ENCODE measurements around the gene RXRA.
A peak's percentile ranks its signal among the peaks of the same experiment; 100 is the strongest.

RXRA gene

DNA sequence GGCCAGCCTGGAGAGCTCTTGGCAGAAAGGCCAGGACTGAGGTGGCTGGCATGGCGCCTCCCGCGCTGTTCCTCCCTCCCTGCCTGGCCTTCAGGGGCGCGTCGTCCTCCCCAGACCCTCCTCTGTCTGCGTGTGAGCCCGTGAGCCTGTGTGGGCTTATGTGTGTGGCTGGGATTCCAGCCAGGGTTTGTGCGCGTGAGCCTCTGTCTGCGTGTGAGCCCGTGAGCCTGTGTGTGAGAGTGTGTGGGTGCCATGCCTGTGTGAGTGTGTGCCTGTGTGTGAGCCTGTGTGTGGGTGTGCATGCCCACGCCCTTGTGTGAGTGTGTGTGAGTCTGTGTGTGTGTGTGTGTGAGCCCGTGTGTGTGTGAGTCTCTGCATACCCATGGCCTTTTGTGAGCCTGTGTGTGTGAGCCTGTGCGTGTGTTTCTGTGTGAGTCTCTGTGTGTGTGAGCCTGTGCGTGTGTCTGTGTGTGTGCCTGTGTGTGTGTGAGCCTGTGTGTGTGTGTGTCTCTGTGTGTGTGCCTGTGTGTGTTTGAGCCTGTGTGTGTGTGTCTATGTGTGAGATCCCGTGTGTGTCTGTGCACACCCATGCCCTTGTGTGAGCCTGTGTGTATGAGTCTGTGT is 13.0 kb downstream of the RXRA start:
- no peak for DNase-seq

DNA sequence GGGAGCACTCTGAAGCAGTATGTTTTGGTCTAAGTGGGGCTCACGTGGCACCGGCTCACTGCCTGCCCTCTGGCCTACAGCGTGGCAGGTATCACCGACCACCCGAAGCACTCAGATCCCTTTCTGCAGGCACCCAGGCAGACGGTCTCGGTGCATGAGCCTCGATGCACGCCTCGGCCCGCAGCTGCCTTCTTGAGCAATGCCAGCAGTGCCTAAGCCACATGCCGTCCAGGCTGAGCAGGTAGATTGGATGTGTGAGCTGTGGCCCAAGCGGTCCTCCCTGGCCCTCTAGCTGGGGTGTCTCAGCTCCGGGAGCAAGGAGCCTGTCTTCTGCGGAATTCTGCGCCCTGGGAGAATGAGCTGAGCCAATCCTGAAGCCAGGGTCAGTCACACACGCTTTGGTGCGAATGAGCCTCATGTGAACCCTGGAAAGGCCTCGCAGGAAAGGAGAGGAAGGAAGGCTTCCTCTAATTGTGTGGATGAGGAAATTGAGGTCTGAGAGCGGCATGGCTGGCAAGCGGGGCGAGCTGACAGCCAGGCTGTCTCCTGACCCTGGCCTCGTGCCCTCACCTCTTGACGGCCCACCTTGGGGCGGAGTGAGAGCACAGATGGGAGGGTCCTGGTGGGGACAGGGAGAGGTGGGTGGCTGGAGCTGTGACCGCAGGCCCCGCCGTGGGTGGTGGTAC is 14.4 kb downstream of the RXRA start:
- no peak for DNase-seq

DNA sequence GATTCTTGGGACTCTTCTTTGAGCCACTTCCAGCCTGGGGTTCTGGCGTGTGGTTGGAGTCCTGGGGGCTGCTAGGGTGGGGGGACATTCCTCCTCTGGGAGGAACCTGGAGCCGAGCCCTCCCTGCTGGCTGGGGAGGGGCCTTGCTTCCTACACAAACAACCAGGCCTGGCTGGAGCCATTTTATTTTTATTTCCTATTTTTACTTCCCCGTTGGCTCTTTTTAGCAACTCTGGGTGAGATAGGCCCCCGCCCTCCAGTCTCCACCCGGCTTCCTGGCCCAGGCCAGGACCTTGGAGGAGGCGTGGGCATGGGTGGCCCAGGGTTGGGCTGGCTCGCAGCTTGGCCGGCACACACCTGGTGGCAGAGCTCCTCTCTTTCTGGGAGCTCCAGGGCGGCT is 15.1 kb downstream of the RXRA start:
- DNase-seq = no peak

DNA sequence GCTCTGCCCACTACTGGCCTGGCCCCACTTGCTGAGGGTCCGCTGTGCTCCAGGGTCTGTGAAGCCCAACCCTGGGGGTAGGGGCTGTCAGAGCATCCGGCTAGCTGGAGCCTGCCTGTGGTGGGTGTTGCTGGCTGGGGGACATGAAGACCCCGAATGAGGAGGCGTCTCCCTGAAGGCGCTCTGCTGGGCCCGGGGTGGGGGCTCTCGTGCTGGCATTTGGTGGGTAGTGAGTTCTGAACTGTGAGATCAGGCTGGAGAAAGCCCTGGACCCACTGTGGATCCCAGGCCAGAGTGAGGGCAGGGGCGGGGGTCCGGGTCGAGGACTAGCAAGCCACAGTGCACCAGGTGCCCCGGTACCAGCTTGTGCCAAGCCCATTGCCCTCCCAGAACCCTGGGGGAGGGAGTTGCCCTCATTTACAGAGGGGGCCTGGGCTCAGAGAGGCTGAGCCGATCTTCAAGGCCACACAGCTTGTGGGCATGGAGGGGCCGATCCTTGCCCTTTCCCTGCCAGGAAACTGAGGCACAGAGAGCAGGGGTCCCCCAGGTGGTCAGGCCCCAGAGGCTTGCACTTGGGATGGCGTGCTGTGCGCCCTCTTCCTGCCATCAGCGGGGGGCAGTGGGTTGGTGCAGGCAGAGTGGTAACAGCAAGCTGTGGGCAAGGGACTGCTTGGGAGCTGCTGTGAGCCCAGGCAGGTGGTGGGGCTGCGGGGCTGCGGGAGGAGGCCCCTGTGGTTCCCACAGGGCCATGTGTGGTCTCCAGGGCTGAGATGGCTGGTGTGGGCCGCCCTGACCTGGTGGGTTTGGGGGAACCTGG is 15.9 kb downstream of the RXRA start:
- no peak for DNase-seq

DNA sequence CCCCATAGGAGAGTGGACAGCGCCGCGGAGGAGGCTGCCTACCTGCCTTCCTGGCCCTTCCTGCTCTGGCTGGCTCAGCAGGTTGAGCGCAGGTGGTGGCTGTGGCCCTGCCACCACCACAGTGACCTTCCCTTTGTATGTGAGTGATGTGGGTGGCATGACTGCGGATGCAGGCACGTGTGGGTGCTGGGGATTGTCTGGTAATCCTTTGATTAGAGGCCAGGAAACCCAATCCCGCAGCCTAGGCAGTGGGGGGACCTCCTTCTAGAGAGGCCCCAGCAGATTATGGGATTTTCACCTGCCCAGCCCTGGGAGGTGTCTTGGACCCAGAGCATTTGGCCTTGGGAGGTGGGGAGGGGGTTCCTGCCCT is 16.5 kb downstream of the RXRA start:
- DNase-seq = no peak

DNA sequence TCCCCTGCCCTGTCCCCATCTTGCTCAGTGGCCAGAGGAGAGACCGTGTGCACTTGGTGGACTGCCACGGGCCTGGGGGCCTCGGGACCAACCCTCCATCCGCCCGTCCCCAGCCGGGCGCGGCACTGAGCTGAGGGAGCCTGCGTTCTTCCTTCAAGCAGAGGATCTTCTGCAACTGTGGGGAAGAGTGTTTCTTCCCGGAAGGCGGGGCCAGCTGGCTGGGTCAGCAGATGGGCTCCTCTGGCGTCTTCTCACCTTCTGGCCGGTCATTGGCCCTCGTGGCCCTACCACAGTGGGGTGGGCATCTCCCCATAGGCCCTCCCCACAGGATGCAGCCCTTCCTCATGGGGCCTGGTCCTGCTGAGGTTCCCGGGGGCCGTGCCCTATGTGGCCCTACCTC is 17.4 kb downstream of the RXRA start:
- DNase-seq = no peak

DNA sequence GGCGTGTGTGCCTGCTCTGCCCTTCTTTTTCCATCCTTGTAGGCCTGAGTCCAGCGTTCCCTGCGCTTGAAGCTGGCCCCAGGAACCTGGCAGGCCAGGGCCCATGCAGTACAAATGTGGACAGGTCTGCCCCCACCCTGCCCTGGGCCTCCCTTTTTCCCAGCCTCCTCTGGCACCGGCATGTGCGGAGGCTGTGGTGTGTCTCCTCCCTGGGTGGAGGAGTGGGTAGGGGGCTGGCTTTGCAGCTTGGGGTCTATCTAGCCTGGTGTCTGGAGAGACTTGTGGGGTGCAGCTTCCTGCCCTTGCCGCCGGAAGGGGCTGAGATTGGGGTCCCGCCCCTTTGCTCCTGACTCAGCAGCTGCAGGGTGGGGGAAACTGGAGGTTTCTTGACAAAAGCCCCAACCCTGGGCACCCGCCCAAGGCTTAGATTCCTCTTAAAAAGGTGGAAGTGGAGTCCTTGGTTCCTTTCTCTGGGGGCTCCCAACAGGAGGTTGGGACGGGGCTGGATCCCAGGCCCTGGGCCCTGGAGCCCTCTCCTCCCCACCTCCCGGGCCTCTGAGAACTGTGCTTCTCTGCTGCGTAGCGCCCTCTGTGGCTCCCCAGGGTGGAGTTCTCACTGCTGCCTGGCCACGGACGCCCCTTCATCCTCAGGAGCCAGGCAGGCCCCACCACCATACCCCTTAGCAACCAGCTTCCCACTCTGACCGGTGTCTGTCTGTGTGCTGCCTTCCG is 18.0 kb downstream of the RXRA start:
- DNase-seq = peak; percentile 53

DNA sequence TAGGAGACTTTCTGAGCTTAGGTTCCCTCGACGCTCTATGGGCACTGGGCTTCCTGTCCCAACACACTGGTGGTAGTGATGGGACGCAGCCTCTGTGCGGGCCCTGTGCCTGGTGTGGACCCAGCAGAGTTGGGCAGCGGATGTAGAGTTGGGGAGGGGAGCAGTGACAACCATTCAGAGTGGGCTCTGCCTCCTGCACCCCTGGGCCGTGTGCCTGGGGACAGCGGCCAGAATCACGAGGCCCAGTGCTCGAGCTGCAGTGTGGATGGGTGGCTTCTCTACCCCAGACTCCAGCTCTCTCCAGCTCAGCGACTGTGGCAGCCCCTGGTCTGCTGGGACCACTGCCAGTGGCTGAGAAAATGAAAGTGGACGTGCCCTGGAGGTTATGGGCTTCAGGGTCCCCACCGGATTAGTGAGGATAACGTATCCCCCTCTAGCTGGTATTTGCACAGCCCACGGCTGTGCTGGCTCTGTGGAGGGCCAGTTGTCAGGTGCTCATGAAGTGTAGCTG is 18.6 kb downstream of the RXRA start:
- DNase-seq = no peak

DNA sequence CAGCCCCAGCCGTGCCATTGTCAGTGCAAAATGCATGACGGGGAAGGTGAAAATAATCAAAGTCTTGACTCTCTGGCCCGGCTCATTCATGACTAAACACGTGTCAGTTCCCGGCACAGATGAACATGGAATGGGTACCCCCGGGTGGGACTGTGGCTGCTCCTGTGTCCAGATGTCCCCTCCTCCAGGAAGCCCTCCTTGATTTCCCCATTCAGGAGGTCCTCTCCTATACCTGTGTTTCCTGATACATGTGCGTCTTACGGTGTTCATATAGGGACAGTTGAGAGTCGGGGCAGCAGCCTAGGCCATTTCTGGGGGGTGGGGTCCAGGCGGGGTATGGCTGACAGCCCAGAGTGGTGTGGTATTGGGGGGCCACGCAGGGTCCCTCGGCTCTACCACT is 19.5 kb downstream of the RXRA start:
- no peak for DNase-seq

DNA sequence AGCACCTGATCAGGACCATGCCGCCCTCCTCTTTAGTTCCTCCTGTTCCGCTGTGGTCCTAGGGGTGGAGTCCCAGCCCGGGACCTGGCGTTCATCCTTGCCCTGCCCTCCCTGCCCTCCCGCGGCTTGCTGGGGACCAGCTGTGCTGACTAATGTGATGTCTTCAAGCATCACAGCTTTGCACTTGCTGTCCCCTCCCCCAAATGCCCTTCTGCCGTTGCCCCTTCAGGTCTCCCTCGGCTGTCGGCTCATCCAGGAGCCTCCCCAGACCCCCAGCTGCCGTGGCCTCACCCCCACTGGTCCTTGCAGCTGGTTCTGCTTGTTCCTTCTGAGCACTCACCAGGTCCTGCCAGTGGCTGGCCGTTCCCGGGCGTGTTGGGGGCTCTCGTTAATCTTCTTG is 19.9 kb downstream of the RXRA start:
- no peak for DNase-seq

DNA sequence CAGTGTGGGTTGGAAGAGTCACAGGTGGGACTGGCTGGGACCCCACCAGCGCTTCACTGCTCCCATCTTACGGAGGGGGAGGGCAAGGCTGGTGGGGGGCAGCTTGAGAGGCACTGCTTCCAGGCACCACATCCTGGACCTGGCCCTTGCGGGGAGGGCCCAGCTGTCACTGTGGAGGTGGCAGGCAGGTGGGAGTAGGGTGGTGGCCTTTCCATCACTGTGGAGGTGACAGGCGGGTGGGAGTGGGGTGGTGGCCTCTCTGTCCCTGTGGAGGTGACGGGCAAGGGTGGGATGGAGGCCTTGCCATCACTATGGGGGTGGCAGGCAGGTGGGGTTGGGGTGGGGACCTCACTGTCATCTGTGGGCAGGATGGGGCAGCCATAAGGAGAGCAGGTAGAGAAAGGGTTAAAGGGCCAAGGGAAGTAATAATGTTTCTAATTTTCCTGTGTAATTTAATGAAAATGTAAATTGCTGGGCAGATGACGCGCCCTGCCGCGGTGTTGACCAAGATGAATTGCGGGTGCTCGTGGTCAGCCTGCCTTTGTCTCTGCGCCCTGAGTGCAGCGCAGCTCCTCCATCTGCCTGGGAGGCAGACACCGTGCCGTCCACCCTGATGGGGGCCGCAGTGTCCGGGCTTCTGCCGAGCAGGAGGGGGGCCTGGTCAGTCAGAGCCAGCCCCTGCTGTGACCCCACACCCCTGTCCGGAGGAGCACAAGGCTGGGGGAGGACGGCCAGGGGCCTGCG is 20.8 kb downstream of the RXRA start:
- no peak for DNase-seq

DNA sequence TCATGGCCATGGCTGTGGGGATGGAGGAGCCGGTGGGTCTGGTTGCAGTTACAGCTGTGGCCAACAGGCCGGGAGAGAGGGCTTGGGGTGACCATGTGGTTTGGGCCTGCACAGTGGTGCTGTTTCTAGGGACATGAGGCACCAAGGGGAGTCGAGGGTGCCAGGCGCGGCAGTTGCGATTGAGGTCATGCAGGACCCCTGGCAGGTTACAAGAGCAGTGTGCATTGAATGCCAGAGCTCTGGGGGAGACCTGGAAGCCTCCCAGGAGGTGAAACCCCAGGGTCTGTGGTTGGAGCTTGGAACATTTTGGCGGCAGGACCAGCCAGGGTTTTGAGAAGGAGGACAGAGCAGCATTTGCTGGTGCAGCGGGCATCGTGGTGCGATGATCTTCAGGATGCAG is 21.7 kb downstream of the RXRA start:
- DNase-seq = no peak

DNA sequence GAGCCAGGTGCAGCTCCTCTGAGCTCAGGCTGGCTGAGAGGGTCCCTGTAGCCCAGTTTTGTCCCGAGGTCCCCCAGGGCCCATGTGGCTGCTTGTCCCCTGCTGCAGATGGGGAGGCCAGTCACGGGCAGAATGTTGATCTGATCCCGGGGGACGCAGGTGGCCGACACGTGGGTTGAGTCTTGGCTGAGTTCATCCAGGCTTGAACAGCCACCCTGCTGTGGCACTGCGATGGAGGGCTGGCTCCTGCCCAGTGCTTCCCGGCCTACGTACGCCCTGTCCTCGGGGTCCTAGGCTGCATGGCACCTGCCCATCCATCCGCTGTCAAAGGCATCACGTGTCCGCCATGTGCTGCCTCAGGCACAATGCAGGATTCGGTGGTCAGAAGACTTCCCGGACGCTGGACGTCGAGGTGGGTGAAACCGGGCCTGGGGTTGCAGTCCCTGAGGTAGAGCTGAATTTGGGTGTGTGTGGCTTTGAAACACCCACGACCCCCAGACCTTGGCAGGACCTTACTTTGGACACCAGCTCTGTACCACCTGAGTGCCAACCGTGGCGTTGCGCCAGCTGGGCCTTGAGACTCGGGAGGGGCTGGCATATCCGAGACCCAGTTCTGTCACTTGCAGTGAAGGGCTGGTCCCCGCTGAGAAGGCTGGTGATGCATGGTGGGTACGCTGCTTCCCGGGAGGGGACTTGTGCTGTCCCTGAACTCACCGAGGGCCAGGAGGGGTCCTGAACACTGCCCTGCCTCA is 22.3 kb downstream of the RXRA start:
- no peak for DNase-seq

DNA sequence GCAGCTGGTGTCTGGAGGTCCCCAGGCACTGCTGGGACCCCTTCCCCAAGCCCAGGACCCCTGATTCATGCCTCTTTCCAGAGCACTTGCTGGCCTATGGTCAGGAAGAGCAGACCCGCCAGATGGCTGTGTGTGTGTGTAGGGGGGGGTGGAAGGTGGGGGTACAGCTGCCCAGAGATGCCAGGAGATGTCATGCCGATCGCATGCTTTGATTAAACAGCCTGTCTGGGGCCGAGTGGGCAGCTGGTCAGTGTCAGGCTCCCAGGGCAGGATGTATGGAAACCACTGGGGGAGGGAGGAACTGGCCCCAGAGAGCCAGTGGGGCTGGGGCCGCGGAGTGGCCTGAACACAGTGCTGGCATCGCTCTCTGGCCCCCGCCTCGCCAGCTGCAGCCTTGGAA is 23.7 kb downstream of the RXRA start:
- DNase-seq = no peak

DNA sequence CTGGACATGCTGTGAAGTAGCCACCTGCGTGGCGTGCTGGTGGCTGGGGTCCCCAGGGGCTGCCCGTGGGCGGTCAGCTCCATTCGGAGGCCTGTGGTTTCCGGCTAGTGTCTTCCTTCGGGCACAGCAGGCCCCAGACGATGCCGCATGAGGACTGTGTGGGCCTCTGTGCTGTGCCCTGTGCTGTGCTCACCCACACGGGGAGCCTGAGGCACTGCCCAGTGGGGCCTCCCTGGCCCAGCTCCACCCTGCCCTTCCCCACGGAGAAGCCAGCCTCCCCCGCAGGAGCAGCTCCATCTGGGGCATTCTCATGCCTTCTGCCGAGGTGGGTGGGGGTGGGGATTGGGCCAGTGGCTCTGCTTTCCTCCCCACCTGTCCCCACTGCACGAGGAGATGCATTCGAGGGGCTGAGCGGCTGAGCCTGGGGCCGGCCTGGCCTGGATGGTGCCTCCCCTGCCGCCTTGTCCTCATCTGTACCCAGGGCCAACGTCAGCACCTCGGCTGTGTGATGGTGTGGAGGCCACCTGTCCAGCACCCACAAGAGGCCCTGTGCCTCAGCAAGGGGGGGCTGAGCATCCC is 24.2 kb downstream of the RXRA start:
- DNase-seq = no peak

DNA sequence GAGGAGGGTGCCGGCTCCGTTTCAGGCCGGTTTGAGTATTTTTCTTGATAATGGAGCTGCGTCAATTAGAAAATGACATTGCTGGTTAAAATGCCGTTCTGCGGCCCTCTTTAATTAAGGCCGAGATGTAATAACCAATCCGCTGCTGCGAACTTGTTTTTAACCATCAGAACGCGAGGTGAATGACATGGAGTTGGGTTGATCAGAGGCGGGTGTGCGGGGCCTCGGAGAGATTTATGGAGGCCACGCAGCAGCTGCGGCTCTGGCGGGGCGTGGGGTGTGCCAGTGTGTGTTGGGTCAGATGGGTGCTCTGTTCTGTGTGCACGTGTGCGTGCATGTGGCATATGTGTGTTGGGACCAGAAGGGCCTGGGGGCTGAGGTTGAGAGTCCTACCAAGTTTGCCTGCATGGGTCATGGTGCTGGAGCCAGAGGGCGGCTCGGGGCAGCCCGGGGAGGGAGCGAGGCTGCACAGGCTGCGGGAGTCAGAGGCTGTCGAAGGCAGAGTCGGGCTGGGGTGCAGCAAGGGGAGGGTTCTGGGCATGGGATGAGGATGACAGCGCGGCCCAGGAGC is 25.4 kb downstream of the RXRA start:
- no peak for DNase-seq

DNA sequence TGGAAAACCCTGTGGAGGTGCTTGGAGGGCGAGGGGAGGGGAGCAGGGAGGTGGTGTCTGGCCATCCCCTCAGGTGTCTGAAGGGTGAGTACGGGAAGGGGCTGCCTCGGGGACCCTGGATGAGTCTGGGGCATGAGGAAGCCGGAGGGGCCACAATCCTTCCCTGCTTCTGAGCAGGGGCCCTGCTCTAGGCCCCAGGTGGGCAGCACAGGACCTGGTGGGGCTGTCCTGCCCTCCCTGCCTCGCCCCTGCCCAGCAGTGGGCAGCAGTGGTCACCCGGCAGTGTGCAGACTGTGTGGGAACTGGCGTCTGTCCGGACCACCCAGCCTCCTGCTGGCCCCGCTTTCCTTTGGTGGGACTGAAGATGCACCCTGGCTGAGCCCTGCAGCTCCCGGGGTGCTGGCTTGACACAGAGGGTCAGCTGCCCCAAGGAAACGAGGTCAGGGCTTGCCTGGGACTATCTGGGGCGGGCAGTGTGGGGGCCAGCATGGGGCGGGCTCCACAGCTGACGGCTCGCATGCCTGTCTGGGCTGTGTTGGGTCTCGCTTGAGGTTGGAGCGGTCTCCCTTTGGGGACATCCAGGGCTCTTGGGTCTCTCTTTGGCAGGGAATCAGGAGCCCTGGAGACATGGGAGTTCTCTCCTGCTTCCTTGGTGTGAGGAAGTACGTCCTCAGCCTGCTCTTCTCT is 26.1 kb downstream of the RXRA start:
- DNase-seq = no peak

DNA sequence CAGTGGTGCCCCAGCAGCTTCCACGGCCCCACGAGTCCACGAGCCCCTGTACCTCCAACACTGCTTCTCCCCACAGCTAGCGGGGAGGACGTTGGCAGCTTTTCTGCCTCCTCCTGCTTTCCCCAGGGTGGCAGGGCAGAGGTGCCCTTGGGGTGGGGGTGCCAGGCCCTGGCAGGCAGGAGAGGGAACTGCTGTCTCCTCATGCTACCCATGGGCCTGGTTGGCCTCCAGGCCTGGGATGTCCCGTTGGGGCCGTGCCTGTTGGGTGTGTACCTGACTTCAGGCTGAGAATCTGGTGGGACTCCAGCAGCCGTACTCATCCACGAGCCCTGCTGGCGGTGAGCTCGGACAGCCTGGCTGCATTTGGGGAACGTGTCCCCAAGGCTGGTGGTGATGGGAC is 27.3 kb downstream of the RXRA start:
- DNase-seq = no peak

DNA sequence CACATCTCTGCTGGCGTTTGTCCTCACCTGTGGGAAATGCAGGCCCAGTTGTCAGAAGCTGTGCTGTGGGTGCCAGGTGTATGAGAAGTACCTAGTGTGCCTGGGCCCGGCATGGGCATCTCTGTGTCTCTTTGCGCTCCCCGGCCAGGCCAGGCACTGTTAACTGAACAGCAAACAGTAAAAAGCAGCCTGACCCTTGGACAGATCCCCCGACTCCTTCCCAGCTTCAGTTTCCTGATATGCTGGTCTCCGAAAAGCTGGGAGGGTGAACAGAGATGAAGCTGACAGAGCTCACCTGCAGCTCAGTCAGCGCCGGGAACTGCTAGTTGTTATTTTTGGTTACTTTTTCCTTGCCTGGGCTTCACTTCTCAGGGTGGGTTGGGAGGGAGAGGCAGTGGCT is 28.9 kb downstream of the RXRA start:
- DNase-seq = no peak

DNA sequence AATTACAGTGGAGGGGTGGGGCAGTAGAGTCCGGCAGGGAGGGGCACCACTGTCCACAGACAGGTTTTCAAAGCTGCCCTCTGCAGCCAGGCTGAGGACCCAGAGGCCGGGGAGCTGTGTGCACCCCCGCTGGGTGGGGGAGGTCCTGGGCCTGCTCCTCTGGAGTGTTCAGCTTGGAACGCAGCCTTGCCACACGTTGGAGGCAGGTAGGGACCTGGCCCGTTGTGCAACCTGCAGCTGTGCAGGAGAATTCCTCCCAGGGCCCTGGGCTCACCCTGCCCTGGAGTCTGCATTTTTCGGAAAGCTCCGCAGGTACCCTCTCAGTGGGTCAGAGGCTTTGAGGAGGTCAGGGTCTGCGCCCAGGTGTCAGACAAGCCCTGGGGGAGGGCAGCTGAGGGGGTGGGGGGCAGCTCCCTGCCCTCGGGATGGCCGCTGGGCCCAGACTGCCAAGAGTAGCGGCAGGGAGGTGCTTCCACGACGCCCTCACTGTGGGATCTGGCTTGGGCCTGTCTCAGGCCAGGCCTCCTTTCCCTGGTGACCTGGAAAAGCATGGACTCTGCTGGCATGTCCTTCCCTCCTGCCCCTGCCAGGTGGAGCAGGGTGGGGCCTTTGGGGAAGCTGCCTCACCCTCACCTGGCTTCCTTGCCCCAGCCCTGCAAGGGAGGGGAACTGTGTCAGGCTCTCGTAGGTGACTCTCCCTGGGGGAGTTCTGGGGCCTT is 29.5 kb downstream of the RXRA start:
- DNase-seq = no peak

Data from right hindlimb (tissue), 1 donor.